Activated effector memory CD4-positive, alpha-beta T cell treated with anti-CD3 and anti-CD28 coated beads, Interleukin-2, amount 50 U/mL, for 16 hours (primary cell): ENCODE results near the gene ARL14EP.

ENCODE experiments used
- DNase-seq: peaks from one replicate; pipeline ENCODE4 v3.0.0-alpha.2; 2020

The ARL14EP gene

DNA sequence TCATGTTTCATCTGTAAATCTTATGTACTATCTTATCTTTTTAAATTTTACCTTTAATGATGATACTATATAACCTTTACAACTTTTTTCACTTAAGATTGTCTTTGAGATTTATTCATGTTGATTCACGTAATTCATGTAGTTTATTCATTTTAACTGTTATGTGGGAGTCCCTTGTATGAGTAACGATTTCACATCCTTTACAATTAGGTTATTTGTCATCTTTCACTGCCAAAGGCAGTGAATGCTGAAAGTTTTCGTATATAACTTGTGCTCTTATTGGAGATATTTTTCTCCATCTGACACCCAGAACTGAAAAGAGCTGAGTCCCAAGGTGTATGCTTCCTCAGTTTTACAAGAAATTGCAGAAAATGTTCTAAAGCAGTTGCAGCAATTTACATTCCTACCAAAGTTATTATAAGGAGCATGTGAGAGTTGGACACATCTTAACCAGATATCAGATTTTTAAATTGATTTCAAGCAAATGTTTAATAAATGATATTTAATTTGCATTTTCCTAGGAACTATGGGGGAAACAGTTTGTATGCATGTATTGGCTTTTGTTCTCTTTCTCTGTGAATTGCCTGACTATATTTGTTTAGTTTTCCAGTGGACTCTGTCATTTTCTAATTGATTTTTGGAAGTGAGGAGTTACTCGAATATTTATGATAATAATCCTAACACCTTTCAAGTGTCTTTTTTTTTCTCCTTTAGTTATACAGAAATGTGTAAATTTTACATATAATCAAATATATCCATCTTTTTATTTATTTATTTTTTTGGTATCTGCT, 6.4 kb downstream of the ARL14EP start:
- DNase-seq = no peak

DNA sequence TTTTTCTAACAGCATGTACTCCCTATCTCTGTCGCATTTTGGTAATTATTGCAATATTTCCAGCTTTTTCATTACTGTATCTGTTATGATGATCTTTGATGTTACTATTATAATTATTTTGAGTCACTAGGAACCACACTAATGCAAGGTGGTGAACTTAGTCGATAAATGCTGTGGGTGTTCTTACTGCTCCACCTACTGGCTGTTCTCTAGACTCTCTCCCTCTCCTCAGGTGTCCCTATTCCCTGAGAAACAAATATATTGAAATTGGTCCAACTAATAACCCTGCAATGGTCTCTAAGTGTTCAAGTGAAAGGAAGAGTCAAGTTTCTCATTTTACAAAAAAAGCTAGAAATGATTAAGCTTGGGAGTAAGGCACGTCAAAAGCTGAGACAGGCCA, 10.5 kb downstream of the ARL14EP start:
- DNase-seq = no peak

DNA sequence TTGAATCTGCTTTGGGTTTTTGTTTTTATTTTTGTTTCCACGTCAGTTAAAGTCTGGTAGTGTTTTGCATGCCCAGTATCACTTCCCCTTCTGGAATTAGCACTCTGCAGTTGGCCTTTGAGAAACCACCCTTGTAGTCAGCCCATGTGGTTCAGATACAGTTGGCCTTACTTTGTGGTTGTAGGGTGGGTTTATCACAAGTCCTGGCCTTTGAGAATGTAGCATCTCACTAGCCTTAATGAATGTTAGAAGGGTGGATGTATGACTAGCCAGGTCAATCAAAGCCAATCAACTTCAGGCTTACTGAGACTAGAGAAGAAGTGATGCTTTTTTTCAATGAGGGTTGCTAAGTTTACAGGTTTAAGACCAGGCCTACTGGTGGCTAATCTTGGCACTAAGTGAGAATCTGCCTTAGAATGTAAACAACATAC, 19.8 kb downstream of the ARL14EP start:
- no peak for DNase-seq

DNA sequence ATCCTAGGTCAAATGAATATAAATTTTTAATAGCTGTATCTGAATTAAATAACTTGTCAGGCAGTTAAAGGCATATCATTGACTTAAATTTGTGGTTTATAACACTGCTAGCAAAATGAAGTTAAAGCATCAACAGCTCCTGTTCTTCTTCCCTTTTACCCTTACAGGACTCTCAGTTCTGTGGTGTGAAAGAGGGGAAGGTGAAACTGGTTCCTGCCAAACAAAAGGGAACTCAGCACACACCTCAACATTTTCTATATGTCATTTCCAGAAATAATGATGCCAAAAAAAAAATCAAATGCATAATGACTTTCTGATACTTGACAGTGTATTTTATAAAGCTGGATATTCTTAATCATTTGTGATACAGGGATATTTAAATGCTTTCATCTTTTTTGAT, 21.2 kb downstream of the ARL14EP start:
- no peak for DNase-seq

DNA sequence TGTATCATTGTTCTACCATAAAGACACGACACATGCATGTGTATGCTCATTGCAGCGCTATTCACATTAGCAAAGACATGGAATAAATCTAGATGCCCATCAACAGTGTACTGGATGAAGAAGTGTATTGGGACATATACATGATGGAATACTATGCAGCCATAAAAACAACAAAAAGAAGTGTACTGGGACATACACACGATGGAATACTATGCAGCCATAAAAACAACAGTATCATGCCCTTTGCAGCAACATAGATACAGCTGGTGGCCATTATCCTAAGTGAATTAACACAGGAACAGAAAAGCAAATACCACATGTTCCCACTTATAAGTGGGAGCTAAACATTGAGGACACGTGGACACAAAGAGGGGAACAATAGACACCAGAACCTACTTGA, 22.7 kb downstream of the ARL14EP start:
- DNase-seq = no peak

DNA sequence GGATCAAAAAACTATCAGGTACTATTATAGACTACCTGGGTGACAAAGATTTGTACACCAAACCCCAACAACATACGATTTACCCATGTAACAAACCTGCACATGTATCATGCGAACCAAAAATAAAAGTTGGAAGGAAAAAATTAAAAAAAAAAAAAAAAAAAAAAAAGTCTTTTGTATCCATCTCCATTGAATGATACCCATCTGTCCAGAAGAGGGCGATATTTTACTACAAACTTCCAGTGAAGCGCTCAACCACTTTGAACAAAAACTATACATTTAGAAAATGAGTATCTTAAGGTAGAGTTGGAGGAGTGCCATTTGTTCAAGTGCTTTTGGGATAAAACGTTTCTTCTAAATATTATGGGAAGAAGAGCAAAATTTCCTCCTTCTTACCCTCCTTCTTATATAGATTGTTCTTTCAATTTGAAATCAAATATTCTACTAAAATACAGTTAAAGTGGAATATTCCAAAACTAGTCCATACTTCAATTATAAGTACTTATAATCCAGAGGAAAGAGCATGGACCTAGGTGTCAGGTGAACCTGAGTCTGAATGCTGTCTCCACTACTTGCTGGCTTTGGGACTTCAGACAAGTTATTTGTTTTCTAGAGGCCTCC, 23.3 kb downstream of the ARL14EP start:
- DNase-seq = no peak

DNA sequence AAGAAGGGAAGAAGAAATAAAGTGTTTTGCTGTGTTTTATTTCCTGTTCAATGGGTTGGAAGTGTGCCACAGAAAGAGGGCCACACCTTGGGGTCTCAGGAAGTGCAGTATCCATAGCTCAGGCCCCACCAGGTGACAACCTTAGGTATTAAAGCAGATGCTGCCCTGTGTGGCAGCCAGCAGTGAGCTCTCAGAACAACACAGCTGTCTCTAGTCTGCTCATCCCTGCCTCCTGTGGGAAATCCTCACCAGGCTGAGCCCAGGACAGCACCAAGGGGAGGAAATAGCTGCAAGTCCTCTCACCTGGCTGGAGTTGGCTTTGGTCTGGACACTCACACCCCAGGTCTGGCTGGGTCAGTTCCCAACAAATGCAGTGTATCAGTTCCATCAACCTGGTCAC, 25.1 kb downstream of the ARL14EP start:
- DNase-seq = no peak

DNA sequence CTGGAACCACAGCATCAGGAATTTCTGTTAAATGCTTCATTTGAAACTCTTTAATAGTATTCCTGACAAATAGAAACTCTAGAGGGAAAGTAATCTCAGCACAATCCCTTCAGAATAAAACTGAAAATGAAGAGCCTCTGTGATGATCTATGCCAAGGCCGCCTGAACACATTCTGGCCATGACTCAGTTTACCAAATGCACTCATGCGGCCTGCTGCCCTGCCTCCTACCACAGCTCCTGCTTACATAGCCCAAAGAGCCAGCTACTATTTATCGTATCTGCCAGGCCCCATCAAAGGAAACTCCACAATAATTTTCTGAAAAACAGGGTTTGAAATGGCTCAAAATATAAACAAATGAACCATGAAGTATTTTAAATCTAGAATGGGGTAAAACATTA, 27.0 kb downstream of the ARL14EP start:
- no peak for DNase-seq

DNA sequence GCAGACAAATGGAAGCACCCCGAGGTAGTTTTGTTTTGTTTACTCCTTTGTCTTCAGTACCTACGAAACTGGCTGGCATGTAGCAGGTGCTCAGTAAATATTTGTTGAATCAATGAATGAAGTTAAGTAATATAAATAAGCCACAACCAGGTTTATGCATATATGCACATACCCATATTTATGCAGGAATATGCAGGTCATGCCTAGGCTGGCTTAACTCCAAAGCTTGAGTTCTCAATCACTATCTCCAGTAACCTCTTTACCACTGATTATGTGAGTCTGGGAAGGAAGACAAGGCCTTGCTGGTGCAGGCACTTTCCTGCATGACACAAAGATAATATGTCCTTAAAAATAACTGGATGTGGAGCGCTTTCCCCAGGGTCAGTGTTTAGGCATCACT, 27.5 kb downstream of the ARL14EP start:
- no peak for DNase-seq

DNA sequence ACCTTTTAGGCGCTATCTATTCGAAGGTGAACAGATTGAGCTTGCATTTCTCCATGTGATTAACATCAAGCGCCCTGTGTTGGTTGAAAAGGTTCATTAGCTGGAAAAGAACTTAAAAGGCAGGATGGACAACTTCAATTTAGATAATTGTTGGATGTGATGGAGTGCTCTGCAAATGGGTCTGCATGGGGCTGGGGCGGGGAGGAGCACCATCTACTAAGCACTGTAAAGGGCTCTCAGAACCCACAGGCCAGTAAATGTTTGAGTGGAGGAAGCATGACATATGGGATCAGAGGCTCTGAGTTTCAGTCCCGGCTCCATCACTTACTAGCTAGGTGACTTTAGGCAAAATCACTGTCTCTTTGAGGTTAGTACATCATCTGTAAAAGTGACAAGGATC, 28.2 kb downstream of the ARL14EP start:
- no peak for DNase-seq

DNA sequence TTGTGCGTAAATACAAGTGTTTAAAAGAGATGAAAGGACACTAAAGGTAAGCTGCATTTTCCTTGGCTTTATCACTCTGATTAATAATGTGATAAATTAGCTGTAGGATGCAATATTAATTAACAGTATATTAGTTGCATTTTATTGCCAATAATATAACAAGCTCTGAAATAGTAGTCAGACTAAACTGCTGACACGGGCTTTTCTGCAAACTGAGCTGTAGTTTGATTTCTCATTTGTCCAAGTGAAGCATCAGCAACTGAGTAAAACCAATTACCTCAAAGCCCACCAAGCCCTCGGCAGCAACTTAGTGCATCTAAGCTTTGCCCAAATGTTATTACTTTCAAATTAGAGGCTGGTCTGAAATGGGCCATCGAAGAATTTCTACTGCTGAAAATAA, 33.5 kb downstream of the ARL14EP start:
- no peak for DNase-seq

DNA sequence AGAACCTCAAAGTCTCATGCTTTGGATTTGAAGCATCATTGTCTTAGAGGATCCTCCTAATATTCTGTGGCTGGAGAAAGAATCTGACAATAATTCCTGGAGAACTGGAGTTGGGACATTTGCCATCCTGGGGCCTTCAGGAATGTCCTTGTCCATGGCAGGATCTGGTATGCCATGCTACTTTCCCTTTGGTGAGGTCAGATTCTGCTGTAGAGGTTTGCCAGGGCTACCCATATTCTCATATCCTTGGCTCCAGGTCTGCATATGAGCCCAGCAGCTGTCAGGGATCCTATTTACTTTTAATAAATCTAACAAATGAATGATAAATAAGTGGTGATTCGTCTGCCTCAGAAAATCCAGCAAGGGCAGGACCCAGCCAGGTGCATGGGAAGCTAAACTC, 35.0 kb downstream of the ARL14EP start:
- DNase-seq = no peak

DNA sequence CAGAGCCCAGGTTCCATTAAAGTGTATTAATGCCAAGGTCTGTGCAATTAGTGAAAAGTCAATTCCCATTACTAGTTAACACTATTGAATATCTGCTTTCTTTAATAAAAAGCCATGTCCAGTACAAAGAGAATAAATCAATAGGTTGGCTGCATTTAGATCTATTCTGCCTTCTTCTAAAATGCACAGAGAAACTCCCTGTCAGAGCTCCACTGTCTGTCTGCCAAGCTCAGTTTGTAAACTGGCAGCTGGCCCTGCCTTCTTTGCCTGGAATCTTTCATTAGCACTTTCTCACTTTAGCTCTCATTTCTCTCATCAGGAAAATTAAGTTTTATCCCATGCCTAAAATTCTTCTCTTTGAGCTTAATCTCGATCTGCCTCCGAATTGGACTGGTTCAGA, 35.6 kb downstream of the ARL14EP start:
- no peak for DNase-seq

DNA sequence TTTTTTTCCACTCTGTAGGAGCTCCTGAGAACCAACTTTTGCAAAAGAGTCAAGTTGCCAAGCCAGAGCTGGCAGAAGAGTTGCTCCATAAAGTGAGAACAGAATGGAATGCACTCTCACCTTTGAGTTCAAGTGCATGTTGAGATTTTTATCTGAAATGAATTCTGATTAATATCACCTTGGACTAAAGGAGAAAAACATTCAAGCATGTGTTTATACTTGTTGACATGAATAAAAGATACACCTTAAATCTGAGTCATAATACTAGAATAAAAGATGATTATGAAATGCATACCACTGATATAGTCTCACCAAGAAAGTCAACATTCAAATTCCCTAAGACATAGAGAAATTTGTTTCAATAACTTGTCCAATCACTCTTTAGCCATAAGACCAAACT, 37.8 kb downstream of the ARL14EP start:
- DNase-seq = no peak

DNA sequence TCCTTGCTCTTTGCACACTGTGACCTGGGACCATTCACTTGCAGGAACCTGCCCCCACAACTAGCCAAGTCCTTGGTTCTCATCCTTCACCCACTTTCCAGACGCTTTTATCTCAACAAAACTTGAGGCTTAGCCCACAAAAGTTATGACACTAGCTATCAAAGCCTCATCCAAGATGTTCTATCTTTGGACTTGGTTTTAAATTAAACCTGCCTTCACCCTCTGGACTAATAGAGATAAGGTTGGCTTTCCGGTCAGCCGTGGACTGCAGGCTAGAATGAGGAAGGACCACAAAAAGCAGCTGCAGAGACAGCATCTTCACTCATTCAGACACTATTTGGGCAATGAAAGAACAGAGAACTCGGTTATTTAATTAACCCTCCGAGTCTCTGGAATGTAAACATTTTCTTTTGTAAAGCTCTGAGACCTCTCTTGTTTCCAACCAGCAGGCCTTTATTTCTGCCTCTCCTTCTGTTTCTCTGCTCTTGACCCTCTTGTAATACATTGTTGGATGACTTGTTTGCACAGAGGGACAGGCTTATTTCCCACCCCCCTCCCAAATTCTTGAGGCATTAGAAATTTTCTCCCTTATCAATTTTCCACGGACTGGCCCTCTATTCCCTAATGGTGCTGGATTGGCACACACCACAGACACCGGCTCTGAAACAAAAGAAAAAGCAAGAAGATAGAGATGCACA, 41.4 kb downstream of the ARL14EP start:
- DNase-seq = no peak

DNA sequence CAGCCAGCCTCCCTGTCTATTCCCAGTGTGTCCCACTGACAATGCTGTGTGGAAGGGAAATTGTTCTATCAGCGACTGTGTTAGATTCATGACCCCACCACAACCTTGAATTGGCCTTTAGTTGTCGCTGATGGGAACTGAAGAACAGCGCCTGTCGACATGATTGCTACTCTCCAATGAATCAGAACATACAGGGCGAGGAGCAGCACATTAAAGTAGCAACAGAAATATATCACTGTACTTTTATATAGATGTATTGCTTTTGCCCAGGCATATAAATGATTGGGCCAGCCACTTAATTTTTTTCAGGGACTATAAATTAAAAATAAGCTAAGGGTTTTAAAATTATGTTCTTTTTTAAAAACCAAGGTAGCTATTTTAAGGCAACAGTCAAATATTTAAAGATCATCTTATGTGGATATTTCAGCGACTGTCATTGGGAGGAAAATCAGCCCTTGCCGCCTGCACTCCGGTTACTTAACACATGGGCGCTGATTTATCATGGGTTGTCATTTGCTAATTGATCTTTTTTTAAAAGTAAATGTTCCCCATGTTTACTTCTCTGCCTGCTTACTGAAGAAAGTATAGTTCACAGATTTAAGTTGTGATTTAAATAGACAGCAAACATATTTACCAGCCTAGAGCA, 42.1 kb downstream of the ARL14EP start:
- DNase-seq = no peak

DNA sequence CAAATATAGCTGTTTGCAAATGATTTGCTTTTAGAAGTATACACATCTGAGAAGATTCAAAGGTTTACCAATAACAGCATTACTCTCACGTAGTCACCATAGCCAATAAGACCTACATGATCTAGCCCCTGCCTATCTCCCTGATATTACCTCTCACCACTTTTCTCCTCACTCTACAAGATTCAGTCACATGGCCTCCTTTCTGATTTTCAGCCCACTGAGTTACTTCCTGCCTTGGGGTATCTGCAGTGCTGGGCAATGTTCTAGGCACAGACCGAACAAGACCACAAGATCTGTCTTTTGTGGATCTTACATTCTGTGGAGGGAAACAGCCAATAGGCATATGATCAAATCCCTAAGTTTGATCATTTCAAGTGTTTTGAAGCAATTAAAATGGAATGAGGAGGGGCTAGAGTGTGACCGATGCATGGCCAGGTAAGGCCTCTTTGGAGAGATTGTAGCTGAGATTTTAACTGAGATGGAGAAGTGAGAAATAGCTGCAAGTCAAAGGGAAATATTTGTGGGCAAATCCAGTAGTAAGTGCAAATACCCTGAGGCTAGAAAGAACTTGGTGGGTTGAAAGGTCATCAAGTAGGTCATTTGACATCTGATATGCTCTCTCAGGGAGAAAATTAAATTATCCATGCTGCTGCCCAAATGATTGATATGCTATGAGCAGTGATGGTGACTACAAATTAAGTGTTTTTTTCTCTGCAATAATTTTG, 43.1 kb downstream of the ARL14EP start:
- no peak for DNase-seq

DNA sequence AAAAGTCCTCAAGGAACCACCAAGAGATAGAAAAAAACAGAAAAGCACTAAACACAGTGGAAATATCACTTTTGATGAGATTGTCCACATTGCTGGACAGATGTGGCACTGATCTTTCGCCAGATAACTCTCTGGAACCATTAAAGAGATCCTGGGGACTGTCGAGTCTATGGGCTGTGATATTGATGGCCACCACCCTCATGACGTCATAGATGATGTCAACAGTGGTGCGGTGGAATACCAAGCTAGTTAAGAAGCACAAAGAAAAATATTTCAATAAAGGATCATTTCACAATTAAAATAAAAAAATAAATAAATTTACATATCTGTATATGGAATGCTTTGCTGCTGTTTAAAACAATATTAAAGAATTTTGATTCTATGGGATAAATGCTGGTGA, 45.5 kb downstream of the ARL14EP start:
- DNase-seq = no peak

DNA sequence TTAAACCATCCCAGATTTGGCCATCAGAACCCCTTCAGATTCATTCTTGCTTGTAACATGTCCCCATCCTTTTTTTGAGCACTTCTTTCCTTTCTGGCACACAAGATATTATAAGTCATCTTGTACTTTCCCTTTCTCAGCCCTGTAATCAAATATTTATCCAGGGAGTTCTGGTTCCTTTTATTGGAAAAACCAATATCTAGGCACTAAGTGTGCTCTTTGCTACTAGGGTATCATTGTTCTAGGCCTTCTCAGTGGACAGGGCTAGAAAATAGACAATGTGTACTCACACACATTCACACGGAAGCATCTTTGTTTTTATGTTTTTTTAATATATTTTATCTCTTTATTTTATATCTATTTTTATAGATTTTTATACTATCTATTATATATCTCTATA, 47.3 kb downstream of the ARL14EP start:
- no peak for DNase-seq

DNA sequence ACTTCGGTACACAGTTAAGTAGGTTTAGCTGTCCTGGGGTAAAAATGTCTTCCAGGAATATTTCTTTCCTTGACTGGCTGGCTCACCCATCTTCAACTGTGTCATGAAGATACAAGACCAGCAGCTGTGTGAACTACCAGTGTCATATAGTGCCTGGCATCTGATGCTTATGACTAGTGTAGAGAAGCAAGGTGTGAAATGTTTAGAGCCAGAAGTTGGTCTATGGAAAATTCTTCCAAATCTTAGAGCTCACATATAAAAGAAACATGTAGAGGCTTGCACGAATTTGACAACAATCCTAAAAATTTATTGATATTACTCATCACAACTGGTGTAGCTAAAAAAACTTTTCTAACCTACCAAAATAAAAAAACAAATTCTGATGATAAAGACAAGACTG, 54.4 kb downstream of the ARL14EP start:
- no peak for DNase-seq

DNA sequence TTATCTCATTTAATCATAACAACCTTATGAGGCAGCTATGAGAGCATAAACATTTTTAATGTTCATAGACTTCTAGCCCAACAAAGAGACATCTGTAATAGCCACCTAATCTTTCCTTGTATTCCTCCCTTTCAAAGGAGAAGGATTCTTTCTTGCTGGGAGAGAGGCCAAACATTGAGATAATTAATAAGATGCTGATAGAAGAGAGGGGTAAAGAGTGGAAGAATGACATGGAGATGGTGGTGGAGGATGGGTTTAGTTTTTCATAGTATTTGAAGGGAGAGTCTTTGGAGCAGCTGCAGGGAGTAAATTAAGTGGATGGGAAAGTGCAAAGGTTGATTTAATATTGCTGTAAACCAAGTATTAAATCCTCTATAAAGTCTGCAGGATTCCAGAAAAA, 57.9 kb downstream of the ARL14EP start:
- DNase-seq = no peak

DNA sequence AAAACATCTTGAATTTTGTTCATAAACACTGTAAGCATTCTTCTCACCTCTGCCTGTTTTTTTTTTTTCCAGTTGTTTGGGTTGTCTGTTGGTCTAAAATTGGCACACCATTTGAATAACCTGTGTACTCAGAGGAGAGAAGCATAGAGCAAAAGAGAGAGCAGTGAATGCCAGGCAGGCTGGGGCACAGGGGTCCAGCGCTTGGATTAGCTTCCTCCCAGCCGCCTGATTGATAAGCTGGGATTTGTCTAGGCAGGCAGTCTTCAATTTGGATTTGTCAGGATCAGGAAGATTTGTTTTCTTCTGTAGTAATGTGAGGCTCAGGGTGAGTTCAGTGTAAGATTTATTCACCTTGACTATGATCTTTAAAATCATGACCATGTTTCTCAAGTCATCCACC, 59.0 kb downstream of the ARL14EP start:
- DNase-seq = no peak
